ENCODE results near the gene ARHGAP18. TPM values are rescaled to one million over a fixed set of nuclear protein-coding genes. Genes with fewer than 3 reads are reported as not detected.

Gene ARHGAP18
- total RNA-seq, 1 donor from 2014 or later, result 60.8 TPM

DNA sequence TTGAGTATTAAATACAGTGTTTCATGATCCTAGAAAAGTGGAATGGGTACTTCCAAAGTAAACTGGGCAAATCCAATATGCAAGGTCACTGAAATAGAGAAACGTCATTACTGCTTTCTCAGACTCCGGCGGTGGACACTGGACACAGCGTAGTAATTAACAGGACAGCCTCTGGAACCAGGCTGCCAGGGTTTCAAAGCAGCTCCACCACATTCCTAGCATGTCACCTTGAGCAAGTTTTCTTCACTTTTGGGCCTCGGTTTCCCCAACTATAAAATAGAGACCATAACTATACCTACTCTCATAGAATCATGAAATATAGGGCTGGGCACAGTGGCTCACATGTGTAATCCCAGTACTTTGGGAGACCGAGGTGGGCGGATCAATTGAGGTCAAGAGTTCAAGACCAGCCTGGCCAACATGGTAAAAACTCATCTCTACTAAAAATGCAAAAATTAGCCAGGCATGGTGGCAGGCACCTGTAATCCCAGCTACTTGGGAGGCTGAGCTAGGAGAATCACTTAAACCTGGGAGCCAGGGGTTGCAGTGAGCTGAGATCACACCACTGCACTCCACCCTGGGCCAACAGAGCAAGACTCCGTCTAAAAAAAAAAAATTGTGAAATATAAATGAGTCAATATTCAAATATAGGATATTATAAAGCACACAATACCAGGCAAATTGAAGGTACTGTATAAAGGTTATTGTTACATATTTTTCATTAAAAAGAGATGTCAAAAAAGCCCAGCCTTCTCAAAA, 24.9 kb downstream of the ARHGAP18 start:
- intact Hi-C loops (cut with DNase I), result no loop called here
- Histone ChIP-seq H3K4me3 (no peak overlapping the region), H3K36me3 (no peaks in the 10 kb centered on the region), H3K27me3 (no peaks in the 10 kb centered on the region), H3K9me3 (no peaks in the 10 kb centered on the region), H3K27ac (peak overlapping the region; percentile 74), H3K4me1 (peaks cover 38% of the 10 kb centered on the region)
- DNase-seq, result no peak
- no peak for ATAC-seq
- TF ChIP-seq CTCF (IDR thresholded peaks at IDR 0.05), result no peak

- Histone ChIP-seq H3K4me1 (peaks cover 38% of the 10 kb centered on the region), H3K4me3 (no peak overlapping the region), H3K27me3 (no peaks in the 10 kb centered on the region), H3K27ac (peak overlapping the region; percentile 74), H3K36me3 (no peaks in the 10 kb centered on the region), H3K9me3 (no peaks in the 10 kb centered on the region)
- TF ChIP-seq CTCF (IDR thresholded peaks at IDR 0.05), result no peak
- DNase-seq (no peak), ATAC-seq (no peak)
- intact Hi-C loops (cut with DNase I), result no loop called here
Measured at GRCh38 chr6:129684323-129684884, 25.6 kb downstream of the ARHGAP18 start.

DNA sequence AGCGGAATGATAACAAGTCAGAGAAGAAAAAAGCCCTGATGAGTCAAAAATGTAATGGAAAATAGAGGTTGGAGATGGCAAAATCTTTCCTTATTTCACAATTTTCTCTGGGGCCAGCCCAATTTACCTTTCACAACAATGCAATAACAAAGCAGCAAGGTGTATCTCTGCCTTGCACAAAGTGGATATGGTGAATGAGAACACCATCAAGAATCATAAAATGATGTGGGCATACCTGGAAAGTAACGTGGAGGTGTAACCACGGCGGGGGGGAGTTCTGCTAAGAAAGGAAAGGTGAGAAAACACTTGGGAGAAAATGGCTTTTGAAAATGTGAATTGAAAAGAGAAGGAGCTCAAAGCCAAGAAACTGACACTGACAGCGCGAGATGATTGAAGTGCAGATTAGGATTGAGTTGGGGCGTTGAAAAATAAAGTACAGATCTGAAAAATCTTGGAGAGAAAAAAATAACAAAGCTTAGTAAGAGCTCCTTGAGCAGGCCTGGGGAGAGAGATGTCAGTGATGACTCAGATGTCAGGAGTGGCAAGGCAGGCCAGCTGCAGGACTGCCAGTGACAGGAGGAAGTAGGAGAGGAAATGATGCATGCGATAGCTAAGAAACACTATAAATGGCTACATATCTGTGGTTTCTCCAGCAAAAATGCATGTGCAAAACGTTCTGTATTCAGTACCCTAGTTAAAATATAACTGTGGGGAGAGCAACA, 26.2 kb downstream of the ARHGAP18 start:
- Histone ChIP-seq H3K36me3 (no peaks in the 10 kb centered on the region), H3K4me1 (peaks cover 38% of the 10 kb centered on the region), H3K27ac (peak overlapping the region; percentile 74), H3K27me3 (no peaks in the 10 kb centered on the region), H3K9me3 (no peaks in the 10 kb centered on the region), H3K4me3 (no peak overlapping the region)
- no peak for TF ChIP-seq CTCF (IDR thresholded peaks at IDR 0.05)
- ATAC-seq (peak; percentile 93), DNase-seq (peak; percentile 75)
- intact Hi-C loops (cut with DNase I), result no loop called here

DNA sequence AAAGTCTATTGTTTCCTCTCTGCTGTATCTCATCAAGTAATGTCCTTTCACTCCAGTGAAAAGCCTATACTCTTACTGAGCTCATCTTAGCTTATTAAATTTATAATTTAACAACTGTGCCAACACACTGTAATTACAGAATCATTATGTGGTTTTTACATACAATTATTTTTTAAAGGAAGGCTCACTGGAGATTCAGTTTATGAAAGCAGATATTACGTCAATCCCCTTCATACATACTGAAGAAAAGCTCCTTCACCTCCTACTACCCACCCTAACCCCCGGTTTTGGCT, 28.1 kb downstream of the ARHGAP18 start:
- no peaks in the 10 kb centered on the region for H3K27me3 ChIP-seq
- intact Hi-C loops (cut with DNase I), result no loop called here
- H3K4me3 ChIP-seq, result no peak overlapping the region
- no peak for TF ChIP-seq CTCF (IDR thresholded peaks at IDR 0.05)
- no peaks in the 10 kb centered on the region for H3K36me3 ChIP-seq
- DNase-seq (no peak), ATAC-seq (no peak)
- H3K27ac ChIP-seq, result no peak overlapping the region
- no peaks in the 10 kb centered on the region for H3K9me3 ChIP-seq
- peaks cover 52% of the 10 kb centered on the region for H3K4me1 ChIP-seq

- H3K4me3 ChIP-seq, result no peak overlapping the region
- DNase-seq (no peak), ATAC-seq (no peak)
- no peak overlapping the region for H3K27ac ChIP-seq
- intact Hi-C loops (cut with DNase I), result no loop called here
- no peaks in the 10 kb centered on the region for H3K27me3 ChIP-seq
- peaks cover 44% of the 10 kb centered on the region for H3K4me1 ChIP-seq
- TF ChIP-seq CTCF (IDR thresholded peaks at IDR 0.05), result no peak
- no peaks in the 10 kb centered on the region for H3K36me3 ChIP-seq
- no peaks in the 10 kb centered on the region for H3K9me3 ChIP-seq
Measured at GRCh38 chr6:129680633-129681032, 29.3 kb downstream of the ARHGAP18 start.
